ENCODE data around the gene ZFP3.
"Not testable (repeated sequence)": the region's sequence is repeated elsewhere in the genome, so short reads cannot be mapped to it uniquely, and the experiment has no call there.

Gene ZFP3

GRCh38 chr17:5139458-5139732, 61.1 kb downstream of the ZFP3 start:
- no peak for DNase-seq

GRCh38 chr17:5142877-5143276, 64.6 kb downstream of the ZFP3 start:
- DNase-seq, result not testable (repeated sequence)
